Stimulated activated CD8-positive, alpha-beta memory T cell treated with anti-CD3 and anti-CD28 coated beads, Interleukin-7, amount 100 ng/mL, for 1 hour (primary cell): ENCODE results near the gene DYNLT2.

Source experiments
- DNase-seq, 2 donors: peaks; one replicate each; pipeline ENCODE4 v3.0.0-alpha.2; 2020; ENCODE audit warnings: low read depth in 2 of 2

The DYNLT2 gene, protein sequence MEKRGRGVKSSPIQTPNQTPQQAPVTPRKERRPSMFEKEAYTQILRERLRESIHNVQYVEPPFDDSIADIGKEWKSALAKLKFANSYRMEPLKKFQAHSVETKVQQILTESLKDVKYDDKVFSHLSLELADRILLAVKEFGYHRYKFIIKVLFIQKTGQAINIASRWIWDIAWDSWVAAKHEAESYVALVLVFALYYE

DNA sequence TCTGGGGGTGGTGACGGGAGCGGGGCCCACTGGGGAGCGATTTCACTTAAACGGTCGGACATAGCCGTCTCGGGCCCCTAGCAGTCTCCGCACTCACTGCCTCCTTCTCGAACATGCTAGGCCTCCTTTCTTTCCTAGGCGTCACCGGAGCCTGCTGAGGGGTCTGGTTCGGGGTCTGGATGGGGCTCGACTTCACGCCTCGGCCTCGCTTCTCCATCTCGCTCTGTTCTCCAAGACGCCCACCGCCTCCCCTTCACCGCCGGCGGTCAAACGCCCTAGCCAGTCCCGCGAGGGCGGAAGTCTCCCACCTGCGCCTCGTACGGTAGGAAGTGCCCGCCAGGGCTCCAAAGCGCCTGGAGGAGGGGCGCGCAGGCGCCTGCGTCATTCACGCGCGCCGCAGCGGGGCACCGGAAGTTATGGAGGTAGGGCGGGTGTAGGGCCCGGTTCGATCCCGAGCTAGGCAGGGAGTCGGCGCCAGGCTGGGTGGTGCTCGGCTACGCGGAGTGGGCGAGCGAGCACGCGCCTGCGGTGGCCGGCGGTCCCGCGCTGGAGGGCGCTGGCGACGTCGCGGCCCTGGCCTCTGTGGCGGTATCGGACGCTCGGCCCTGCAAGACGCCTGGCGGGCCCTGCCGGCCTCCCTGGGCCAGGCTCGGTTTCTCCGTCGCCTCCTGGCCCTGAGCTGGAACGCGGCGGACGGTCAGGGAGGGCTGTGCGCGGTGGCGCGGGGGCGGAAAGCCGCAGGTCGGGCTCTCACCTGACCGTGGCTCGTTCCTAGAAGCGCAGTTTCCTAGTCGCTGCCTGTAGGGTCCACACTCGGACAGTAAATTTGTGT, at the start of gene DYNLT2, which contains the start of gene ERMARD:
TSS of gene DYNLT2 (minus strand) at position 331 of the 832 bp plus-strand sequence. CDS start at position 217, 114 bp downstream.
TSS of gene ERMARD (plus strand) at position 381 of the 832 bp plus-strand sequence. CDS start at position 417, 36 bp downstream.
- peak; percentile 91 for DNase-seq

DNA sequence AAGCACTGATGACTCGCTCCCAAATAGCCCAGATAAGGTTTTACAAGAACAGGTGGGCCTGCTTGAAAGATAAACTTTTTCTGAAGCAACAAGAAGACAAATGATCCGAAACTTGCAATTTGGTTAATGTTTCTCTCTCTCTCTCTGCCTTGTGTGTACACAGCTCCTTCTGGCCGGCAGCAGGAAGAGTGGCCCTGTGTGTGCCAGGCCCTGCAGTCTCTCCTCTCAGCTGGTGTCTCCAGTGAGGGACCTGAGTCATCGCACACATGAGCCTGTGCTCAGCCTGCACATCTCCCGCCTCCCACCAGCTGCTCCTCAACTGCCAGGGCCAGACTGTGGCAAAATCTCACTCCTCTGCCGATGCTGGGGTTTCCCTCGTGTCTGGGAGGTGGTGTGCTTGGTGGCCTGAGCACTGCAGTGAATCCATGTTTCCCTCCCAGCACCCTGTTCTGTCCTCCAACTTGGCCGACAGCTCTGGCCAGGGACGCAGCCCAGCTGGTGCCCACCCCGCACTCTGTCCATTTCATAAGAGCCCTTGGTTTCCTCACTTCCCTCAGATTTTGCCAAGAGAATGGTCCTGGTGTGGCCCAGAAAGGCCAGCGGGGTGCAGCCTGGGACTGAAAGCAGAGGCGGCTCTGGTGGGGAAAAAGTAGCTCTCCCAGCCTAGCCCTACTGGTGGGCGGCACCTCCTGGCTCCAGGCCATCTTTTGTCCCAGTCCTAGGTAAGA, 49.5 kb upstream of the DYNLT2 start:
- DNase-seq = no peak

DNA sequence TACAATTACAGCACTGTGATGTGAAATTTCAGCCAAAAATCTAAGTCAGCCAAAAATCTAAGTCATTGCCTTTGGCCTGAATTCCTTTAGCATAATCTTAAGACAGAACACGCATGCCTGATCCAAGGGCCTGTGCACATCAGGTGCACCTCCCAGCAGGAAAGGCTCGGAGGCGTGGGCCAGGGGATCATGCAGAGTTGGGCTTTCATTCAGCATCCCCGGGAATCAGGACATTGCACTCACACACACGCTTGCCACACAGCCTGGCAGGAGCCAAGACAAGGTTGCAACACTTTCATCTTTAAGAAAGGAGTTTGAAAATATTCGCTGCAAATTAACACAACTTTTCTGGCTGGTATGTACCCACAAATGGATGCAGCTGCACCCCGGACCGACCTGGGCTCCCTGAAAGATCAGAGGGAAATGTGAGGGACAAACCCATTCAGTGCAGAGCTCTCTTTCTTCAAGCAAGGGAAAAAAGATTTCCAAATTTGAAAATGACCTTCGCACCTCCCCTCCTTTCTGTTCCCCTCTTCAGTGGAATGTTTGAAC, 48.8 kb upstream of the DYNLT2 start:
- no peak for DNase-seq

DNA sequence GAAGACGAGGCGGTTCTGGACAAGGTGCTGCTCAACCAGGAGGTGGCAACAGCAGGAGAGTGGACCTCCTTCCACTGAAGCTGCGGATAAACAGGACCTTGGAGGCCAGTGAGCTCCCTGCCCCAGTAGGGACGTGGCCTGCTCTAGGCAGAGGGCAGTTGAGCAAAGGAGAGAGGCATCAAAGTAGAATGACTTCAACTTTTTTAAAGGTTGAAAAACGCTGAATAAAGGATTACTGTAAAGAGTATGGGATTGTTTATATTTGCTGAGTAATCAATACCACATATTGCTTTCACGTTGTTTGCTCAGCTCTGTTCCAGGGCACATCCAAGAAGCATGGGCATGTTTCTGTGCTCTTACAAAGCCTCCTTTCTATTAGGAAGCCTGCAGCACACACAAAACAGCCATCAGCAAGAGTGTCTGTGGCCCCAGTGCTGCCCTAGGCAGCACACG, 48.1 kb upstream of the DYNLT2 start:
- DNase-seq = no peak

DNA sequence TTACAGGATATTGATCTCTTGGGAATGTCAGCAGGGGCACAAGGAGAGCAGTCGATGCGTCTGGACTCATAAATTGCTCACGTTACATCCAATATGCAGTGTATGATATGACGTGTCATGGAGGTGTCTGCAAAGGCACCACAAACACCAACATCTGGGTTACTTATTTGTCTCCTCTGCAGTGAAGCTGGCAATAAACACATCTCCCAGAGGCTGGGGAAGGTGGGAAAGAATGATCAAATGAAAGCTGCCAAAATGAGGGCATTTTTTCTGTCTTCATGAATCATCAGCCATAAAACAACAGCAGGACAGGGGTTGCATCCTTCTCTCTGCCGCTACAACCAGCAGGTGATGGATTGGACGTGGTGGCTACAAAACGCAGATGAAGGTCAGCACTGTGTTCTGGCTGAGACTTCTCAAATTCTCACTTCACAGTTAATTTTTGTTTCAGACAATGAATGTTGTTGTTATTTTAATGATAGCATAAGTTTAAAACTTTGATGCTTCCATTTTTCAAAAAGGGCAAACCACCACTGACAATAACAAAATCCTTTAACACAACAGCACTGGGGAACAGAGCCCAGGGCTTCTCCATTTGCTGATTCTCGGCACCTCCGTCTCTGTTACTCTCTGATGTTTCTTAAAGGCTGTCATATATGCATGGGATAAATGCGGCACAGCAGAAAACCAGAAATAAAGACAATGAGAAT, 47.5 kb upstream of the DYNLT2 start:
- no peak for DNase-seq

DNA sequence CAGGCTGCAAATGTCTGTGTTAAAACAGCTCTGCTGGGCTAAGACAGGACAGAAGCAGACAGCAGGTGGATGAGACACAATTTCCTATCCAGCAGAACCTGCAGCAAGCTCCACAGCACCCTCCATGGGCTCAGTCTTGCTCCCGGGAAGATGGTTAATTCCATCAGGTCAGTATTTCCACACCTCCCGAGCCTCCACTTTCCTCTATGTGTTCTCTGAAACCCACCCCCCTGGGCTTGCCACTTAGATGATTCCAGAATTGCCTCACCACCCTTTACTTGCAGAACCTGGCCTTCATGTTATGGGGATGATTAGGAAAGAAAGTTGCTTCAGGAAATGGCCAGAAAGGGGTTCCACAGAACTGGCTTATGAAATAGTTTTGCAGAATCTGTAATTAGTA, 43.8 kb upstream of the DYNLT2 start:
- DNase-seq = no peak

DNA sequence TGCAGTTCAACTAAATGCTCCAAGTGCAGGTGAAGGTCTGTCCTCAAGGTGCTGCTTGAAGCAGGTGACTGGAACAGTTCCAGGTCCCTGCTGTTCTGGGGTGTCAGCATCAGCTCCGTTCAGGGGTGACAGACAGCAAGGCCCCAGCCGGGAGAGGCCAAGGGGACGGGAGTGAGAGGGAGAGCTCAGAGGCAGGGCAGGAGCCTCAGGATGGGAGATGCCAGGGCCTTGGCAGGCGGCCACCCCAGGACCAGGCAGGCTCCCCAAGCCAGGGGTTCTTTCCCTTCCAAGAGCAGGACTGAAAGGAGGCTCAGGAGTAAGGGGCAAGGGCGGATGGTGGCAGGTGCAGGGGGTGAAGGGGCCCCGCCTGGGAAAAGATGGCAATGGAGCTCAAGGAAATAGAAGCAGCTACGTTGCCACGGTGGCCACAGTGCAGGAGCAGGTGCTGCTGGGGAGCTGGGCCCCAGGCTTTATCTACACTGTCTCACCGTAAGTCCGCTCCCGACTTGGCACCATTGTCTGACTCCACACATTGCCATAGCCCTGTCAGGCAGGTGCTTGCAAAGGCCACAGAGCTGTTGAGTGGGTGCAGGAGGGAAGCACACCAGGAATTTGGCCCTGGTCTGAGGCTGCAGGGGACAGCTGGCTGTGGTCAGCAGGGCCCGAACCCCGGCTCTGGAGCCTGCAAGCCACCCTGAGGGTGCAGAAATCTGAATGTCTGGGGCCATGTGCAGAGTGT, 43.1 kb upstream of the DYNLT2 start:
- DNase-seq = no peak

DNA sequence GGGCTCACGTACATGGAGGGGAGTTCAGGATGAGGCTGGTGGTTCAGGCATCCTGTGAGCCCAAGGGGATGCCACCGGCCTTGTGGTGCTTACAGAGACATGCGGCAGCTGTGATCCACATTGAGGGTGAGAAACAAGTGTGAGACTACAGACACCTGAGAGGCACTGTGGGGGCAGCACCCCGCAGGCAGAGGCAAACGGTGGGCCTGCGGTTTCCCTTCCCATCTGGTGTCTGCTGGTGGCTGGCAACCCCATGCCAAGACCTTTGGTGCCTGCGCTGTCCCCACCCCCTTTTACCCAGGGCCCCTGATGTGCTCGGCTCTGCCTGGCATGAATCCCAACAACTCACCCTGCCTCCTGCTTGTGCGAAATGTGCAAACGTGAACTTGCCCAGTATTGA, 42.0 kb upstream of the DYNLT2 start:
- DNase-seq = no peak

DNA sequence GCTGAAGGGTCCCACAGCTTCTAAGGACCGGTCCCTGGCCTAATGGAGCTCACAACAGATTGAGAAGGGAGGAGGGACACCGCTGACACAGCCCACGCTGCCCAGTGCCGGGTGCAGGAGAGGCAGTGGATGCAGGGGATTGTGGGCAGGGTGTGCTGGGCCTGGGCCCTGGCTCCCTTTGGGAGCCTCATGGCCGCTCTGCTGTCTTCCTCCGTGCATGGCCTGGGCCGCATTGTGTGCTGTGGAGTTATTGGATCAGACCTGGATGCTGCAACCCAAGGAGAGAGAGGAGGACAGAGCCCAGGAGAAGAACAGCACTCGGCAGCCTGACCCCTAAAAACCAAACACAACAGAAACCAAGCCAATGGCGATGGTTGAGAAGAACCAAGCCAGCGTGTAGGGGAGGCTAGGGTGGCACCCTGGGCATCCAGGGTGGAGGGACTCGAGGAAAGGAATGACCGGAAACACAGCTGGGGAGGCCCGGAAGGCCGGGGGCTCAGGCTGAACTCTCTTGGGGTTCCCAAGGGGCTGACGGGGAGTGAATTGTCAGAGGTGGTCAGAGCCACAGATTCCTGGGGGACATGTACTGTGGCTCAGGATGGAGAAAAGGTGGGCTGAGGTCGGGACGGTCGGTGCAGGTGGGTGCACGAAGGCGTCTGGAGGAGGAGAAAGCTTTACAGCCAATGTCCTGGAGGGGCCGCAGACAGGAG, 41.1 kb upstream of the DYNLT2 start:
- no peak for DNase-seq

DNA sequence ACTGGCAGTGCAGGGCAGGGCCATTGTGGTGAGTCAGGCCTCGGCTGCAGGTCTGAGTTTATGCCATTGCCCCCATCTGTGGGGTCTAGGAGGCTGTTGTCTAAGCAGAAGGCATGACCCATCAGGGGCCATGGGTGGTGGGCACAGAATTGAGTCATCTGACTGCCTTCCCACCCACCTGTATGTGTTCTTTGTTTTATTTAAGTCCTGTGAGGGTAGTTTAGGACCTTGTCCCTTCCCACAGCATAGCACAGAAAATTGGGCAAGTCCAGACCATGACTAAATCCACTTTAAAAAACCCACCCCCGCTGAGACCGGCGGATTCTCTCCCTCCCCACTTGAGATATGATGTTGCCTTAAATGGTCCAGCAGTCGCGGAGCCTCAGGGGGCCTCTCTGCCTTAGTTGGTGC, 40.4 kb upstream of the DYNLT2 start:
- DNase-seq = no peak

DNA sequence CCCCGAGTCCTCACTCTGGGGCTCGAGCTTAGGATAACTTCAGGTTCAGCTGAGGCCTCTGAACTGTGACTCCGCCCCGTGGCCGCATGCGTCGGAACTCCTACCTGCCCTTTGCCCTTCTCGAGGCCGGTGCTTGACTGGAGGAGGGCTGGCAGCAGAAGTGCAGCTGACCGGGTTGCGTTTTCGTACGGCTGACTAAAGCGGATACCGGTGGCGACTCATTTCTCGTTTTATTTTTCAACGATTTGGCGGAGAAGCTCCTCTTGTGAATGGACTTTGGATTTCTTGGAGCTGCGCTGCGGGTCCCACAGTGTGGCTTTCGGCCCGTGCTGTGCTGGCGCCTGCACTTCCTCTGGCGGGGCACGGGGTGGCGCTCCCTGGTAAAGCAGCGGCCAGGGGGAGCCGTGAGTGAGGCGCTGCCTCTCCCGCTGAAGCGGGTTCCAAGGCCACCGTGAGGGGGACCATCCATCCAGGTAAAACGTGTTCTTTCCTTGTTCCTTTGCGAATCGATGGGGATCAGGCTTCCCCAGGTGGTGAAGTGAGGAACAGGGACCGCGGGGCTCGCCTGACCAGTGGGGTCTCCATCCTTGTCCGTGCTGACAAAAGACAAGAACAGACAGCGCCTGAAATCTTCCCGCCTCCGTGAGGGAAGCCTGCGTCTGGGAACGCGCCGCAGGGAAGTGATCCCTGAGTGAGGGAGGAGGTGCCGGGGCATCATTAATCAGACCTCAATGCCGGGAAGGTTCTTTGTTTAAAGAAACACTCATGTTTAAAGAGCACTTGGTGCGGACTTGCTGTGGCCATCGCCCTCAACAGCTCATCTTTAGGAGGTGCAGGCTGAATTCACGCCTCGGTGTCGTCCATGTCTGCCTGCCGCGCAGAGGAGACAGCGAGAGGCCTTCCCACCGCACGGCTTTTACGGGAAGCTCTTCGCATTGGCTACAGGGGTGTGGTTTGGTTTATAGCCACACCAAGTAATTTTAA, 38.9 kb upstream of the DYNLT2 start:
- DNase-seq = peak; percentile 40 to 49

DNA sequence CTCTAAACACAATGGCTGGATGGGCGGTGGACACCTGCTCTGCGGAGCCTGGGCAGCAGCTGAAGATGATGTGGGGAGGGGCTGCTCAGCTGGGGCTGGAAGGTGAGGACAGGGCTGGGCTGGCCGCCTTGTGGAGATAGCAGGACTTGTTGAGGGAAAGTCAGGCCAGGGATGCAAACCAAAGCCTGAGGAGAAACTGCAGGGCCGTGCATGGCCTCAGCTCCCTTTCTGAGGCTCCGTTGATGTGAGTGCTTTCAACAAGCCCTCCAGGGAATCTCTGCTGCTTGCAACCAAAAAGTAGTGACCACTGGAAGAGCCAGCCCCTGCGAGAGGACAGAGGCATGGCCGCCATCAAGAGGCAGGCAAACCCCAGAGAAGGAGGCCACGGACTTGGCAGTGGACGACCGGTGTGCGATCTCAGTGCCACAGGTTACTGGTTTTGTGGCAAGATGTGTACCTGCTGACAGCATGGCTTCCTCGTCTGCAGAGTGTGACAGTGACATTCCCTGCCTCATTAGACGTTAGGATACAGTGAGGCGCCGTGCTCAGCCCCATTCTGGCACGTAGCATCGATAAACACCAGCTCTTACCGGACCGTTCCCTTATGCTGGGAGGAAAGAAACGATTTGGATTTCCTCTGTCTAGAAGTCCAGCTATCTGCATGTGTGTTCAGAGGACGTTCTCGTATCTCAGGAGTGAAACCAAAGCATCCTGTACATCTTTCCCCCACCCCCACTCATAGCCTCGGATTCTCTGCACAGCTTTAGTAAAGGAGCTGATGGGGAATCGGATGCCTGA, 38.0 kb upstream of the DYNLT2 start:
- no peak for DNase-seq

DNA sequence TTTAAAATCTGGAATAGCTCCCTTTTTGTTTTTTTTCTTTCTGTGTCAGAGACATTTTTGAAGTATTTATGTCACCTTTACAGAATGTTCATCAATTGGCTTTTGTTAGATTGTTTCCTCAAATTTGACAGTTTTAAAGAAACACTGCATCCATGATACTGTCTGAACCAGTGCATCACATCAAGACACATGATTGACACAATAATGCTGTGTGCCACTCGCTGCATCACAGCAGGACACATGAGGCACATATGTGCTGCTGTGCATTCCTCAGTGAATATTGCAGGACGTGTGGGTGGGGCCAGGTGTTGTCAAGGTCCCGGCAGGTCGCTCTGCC, 37.4 kb upstream of the DYNLT2 start:
- no peak for DNase-seq

DNA sequence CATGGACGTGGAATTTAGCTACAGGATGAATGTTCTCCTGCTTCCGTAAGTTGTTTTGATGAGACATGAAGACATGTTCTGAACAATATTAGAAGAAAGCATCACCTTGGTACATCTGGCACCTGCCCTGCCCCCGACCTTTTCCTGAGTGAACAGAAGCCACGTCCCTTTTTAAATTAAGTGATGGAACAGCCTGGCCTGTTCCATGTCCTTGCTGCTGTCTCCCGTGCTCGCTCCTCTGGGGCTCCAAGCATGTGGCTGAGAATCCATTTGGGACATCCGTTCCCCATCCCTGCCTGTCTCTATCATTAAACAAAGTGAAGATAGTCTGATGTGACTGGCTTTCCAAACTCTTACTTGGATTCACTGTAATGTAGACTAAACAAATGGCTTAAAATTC, 36.4 kb upstream of the DYNLT2 start:
- DNase-seq = no peak

DNA sequence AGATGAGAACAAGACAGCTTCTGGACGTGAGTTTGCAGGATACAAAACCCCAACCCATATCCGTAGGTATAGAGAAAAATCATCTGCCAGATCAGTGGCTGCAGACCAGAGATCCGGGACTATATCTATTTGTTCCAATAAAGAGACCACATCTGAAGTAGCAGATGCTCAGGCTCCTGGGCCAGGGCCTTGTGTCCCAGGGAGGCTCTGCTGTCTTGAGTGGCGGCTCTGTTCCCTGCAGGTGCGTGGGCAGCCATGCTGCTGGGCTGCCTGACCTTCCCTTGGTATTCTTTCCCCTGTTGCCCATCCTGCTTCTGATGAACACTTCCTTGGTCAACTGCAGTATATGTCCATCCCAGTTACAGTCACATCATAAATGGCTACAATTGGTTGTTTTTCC, 35.0 kb upstream of the DYNLT2 start:
- no peak for DNase-seq

DNA sequence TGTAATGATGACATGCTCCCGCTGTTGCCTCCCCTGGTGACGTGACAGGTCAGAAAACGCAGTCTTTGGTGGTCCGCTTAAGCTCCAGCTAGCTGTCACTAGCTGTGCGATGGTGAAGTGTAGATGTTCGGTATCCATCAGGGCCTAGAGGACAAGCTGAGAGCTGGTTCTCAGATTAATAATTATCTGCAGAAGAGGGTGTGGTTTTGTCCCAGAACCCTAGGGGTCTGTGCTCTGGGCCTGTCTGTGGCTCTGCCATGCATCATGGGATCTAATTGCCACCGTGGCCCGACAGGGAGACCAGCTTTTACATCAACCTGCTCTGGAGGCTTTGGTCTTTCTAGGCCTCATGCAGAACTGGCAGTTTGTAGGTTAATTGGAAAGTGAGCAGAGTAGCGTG, 34.2 kb upstream of the DYNLT2 start:
- DNase-seq = no peak

DNA sequence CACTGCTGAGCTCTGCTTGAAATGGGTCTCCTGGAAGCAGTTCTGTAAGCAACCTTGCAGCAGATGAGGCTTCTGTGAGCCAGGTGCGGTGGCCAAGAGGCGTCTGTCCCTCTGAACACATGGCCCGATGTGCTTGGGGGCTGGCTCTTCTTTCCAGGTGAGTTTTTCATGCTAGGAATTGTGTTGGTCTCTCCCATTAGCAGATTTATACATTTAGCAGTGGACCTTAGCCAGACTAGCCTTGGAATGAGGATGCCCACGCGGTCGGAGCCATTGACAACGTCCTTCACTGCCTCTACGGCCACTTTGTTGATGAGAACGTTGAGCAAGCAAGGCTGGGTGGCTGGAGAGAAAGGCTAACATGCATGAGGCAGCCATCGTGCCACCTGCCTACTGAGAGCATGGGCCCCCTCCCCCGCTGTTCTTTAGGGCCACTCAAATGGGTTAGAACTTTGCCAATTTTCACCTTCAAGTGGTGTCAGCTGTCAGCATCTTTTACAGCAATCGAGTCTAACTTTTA, 33.5 kb upstream of the DYNLT2 start:
- DNase-seq = no peak
